HCT116 (cell line): Measurements from ENCODE around the gene TEP1. TPM values are rescaled to one million over a fixed set of nuclear protein-coding genes. Genes with fewer than 3 reads are reported as not detected.

Experiments
- ATAC-seq: fragments of 200-7000 bp; cut with Tn5 transposase; 2 replicates; pipeline ENCODE4 v1.9.1; 2020; ENCODE audit warnings: mild to moderate bottlenecking, moderate library complexity
- BruUV-seq: library from RNA; stranded (reverse); fragments of 400-500 nt; replicated peaks from 2 replicates; lab custom pipeline; 2021; lab: Mats Ljungman, UMichigan
- CTCF ChIA-PET: fragments of 300-600 bp; sonication (Branson Sonifier 250); formaldehyde crosslinking; loops from one replicate; lab custom pipeline; 2021; ENCODE audit warnings: antibody characterized with exemption; lab: Charles Lee
- POLR2A ChIA-PET: fragments of 300-600, 350-600 bp; sonication (Branson Sonifier 250); formaldehyde crosslinking; loops from one replicate; lab custom pipeline; 2021; ENCODE audit warnings: antibody characterized with exemption; lab: Charles Lee
- RAD21 ChIA-PET, 2 experiments: fragments of 300-600 bp; sonication (Branson Sonifier 250); formaldehyde crosslinking; loops; one replicate each; lab custom pipeline; 2023; ENCODE audit warnings: low total read pairs in 2 of 2; ENCODE audit not compliant: uncharacterized antibody in 2 of 2, unreplicated experiment in 2 of 2, low non-redundant PET in 1 of 2; lab: Charles Lee
- DNase-seq: peaks from one replicate; pipeline ENCODE4 v3.0.0-alpha.2; 2010; ENCODE audit warnings: low read depth, low spot score
- H2AFZ ChIP-seq: fragments of 200-600 bp; shearing (Covaris generic), sonication (generic); 2 replicates; pipeline ENCODE4 v1.6.1; 2017; ENCODE audit warnings: low read depth, mixed run types, mixed read lengths, antibody characterized with exemption, low read length; ENCODE audit not compliant: poor library complexity, severe bottlenecking
- H3K27ac ChIP-seq: 2 replicates; pipeline ENCODE4 v1.5.1; 2012; ENCODE audit warnings: low read depth, low read length
- H3K27me3 ChIP-seq: fragments of 200-600 bp; sonication (generic); 2 replicates; pipeline ENCODE4 v1.6.1; 2016; ENCODE audit warnings: mixed run types, low read length, mixed read lengths; ENCODE audit not compliant: insufficient read depth
- H3K36me3 ChIP-seq, 2 experiments: fragments of 200-500 bp in 1 of 2; fragments of 200-600 bp in 1 of 2; sonication (Bioruptor generic) in 1 of 2; sonication (generic) in 1 of 2; 2 replicates each; pipeline versions ENCODE4 v1.5.1 to v1.6.1; 2014 to 2016; ENCODE audit warnings: low read length in 2 of 2, inconsistent platforms in 1 of 2, mixed read lengths in 1 of 2, mixed run types in 1 of 2; ENCODE audit not compliant: insufficient read depth in 2 of 2, control insufficient read depth in 1 of 2
- H3K4me1 ChIP-seq, 2 experiments: fragments of 200-600 bp in 1 of 2; sonication (generic) in 1 of 2; 2 replicates each; pipeline versions ENCODE4 v1.5.1 to v1.6.1; 2012 to 2017; ENCODE audit warnings: low read length in 2 of 2, inconsistent platforms in 1 of 2, mild to moderate bottlenecking in 1 of 2, mixed read lengths in 1 of 2, mixed run types in 1 of 2, moderate library complexity in 1 of 2; ENCODE audit not compliant: insufficient read depth in 2 of 2, control insufficient read depth in 1 of 2
- H3K4me2 ChIP-seq: fragments of 200-600 bp; sonication (generic); 2 replicates; pipeline ENCODE4 v1.6.1; 2017; ENCODE audit warnings: mixed run types, low read length, mixed read lengths
- H3K4me3 ChIP-seq, 2 experiments: fragments of 200-600 bp in 1 of 2; sonication (generic) in 1 of 2; replicated peaks in 1 of 2; 2 replicates each; pipeline ENCODE4 v1.5.1; 2011 to 2016; ENCODE audit warnings: low read length in 2 of 2, control low read depth in 1 of 2, low read depth in 1 of 2, mild to moderate bottlenecking in 1 of 2, mixed read lengths in 1 of 2, mixed run types in 1 of 2
- H3K79me2 ChIP-seq: fragments of 200-600 bp; sonication (generic); 2 replicates; pipeline ENCODE4 v1.6.1; 2017; ENCODE audit warnings: mild to moderate bottlenecking, mixed run types, low read length, moderate library complexity, mixed read lengths; ENCODE audit not compliant: insufficient read depth
- H3K9ac ChIP-seq: fragments of 200-600 bp; sonication (generic); 2 replicates; pipeline ENCODE4 v1.6.1; 2016; ENCODE audit warnings: low read length, mixed read lengths
- H3K9me2 ChIP-seq: fragments of 200-600 bp; sonication (generic), shearing (Covaris generic); 2 replicates; pipeline ENCODE4 v1.6.1; 2017; ENCODE audit warnings: mixed run types, mild to moderate bottlenecking, moderate library complexity; ENCODE audit not compliant: insufficient read depth
- H3K9me3 ChIP-seq, 2 experiments: fragments of 200-500 bp in 1 of 2; fragments of 200-600 bp in 1 of 2; sonication (Bioruptor generic) in 1 of 2; sonication (generic) in 1 of 2; 2 replicates each; pipeline ENCODE4 v1.6.1; 2014 to 2017; ENCODE audit warnings: low read length in 2 of 2, mixed read lengths in 2 of 2, inconsistent platforms in 1 of 2, low read depth in 1 of 2, mild to moderate bottlenecking in 1 of 2, mixed run types in 1 of 2, moderate library complexity in 1 of 2; ENCODE audit not compliant: control insufficient read depth in 1 of 2, insufficient read depth in 1 of 2
- H4K20me1 ChIP-seq: fragments of 200-600 bp; sonication (generic), shearing (Covaris generic); 2 replicates; pipeline ENCODE4 v1.6.1; 2017; ENCODE audit warnings: mixed run types, mild to moderate bottlenecking, moderate library complexity; ENCODE audit not compliant: insufficient read depth
- ATF3 ChIP-seq: IDR thresholded peaks from 2 replicates; pipeline ENCODE4 v1.6.1; 2012
- CEBPB ChIP-seq: IDR thresholded peaks from 2 replicates; pipeline ENCODE4 v1.6.1; 2012; ENCODE audit warnings: low read depth
- CTCF ChIP-seq, 3 experiments: fragments of 200-600 bp in 1 of 3; sonication (generic) in 1 of 3; IDR thresholded peaks in 2 of 3; conservative IDR thresholded peaks in 1 of 3; 2 replicates each; pipeline ENCODE4 v1.5.1; 2012 to 2017; ENCODE audit warnings: low read depth in 2 of 3, low read length in 2 of 3, antibody characterized with exemption in 1 of 3, borderline replicate concordance in 1 of 3, control low read depth in 1 of 3, mild to moderate bottlenecking in 1 of 3, mixed read lengths in 1 of 3, mixed run types in 1 of 3, moderate library complexity in 1 of 3; ENCODE audit not compliant: insufficient read depth in 1 of 3
- ELF1 ChIP-seq: IDR thresholded peaks from 2 replicates; pipeline ENCODE4 v1.6.1; 2012; ENCODE audit warnings: low read depth, borderline replicate concordance
- EZH2phosphoT487 ChIP-seq: fragments of 200-600 bp; IDR thresholded peaks from 2 replicates; pipeline ENCODE4 v1.6.1; 2018; ENCODE audit warnings: antibody characterized with exemption, borderline replicate concordance
- MAX ChIP-seq: IDR thresholded peaks from 2 replicates; pipeline ENCODE4 v1.6.1; 2012
- POLR2A ChIP-seq: IDR thresholded peaks from 2 replicates; pipeline ENCODE4 v1.7.0; 2011; ENCODE audit warnings: borderline replicate concordance; ENCODE audit not compliant: insufficient read depth, insufficient read length; ENCODE audit errors: extremely low read depth
- POLR2AphosphoS5 ChIP-seq: IDR thresholded peaks from 2 replicates; pipeline ENCODE4 v1.6.1; 2011; ENCODE audit warnings: mild to moderate bottlenecking, low read depth, low read length, moderate library complexity
- RAD21 ChIP-seq: IDR thresholded peaks from 2 replicates; pipeline ENCODE4 v1.6.1; 2012; ENCODE audit warnings: low read depth, mild to moderate bottlenecking
- REST ChIP-seq: IDR thresholded peaks from 2 replicates; pipeline ENCODE4 v1.6.1; 2012; ENCODE audit warnings: low read depth
- SP1 ChIP-seq: IDR thresholded peaks from 2 replicates; pipeline ENCODE4 v1.6.1; 2012; ENCODE audit warnings: low read depth
- SRF ChIP-seq: IDR thresholded peaks from 2 replicates; pipeline ENCODE4 v1.6.1; 2012; ENCODE audit warnings: low read depth
- YY1 ChIP-seq: IDR thresholded peaks from 2 replicates; pipeline ENCODE4 v1.6.1; 2011; ENCODE audit warnings: low read length, low read depth, moderate library complexity, mild to moderate bottlenecking; ENCODE audit not compliant: insufficient replicate concordance; ENCODE audit errors: extremely low read depth
- ZBTB33 ChIP-seq: IDR thresholded peaks from 2 replicates; pipeline ENCODE4 v1.6.1; 2011; ENCODE audit warnings: mild to moderate bottlenecking, low read length, moderate library complexity; ENCODE audit not compliant: insufficient replicate concordance; ENCODE audit errors: extremely low read depth
- ZFX ChIP-seq: fragments of 450-650 bp; IDR thresholded peaks from 2 replicates; pipeline ENCODE4 v1.6.1; 2017
- intact Hi-C: fragments of 100-400 bp; cut with micrococcal nuclease; formaldehyde crosslinking; loops from 2 replicates; pipeline ENCODE4 v1.10.0; 2022
- total RNA-seq: library from RNA; stranded (reverse); gene quantifications from one replicate; pipeline ENCODE4 v1.2.1, GENCODE V29; 2021; ENCODE audit not compliant: unreplicated experiment

TEP1 gene
- total RNA-seq, 1 experiment from 2014 or later: 22.4 TPM

- H3K4me3 ChIP-seq: no peak overlapping the region
- no peaks in the 10 kb centered on the region for H4K20me1 ChIP-seq
- ChIA-PET POLR2A (no interaction called here), RAD21 (no interaction called here), CTCF (interaction anchor here (1.6 kb wide), 1 partner anchor 66 kb away, joined by 3 read pairs; no protein-coding TSS in a partner anchor)
- no peak overlapping the region for H2AFZ ChIP-seq
- no peaks in the 10 kb centered on the region for H3K27me3 ChIP-seq
- ATAC-seq: no peak
- DNase-seq: no peak
- H3K9ac ChIP-seq: no peak overlapping the region
- no peak overlapping the region for H3K27ac ChIP-seq
- no TSS peak for BruUV-seq
- peaks cover 52 to 56% of the 10 kb centered on the region in 2 experiments for H3K36me3 ChIP-seq
- peaks cover 0 to 5% of the 10 kb centered on the region in 2 experiments; a peak in 2 of 4 replicates for H3K4me1 ChIP-seq
- no peaks in the 10 kb centered on the region for H3K9me3 ChIP-seq
- H3K79me2 ChIP-seq: peaks cover 30% of the 10 kb centered on the region
- no peaks in the 10 kb centered on the region for H3K9me2 ChIP-seq
- intact Hi-C loops: no loop called here
- H3K4me2 ChIP-seq: no peak overlapping the region
- TF ChIP-seq YY1 (no peak), MAX (no peak), SRF (no peak), SP1 (no peak), RAD21 (no peak), CTCF (IDR thresholded peaks at IDR 0.05 in 2 of 3, conservative IDR thresholded peaks at IDR 0.05 in 1 of 3; ENCODE audit: borderline replicate concordance in 1 of 3, insufficient read depth in 1 of 3, low read depth in 2 of 3, low read length in 2 of 3) (no peak), REST (no peak), EZH2phosphoT487 (no peak), POLR2A (no peak), ELF1 (no peak), CEBPB (no peak), ATF3 (no peak), POLR2AphosphoS5 (no peak), ZFX (no peak), ZBTB33 (no peak)
These were observed 65.6 kb downstream of the TEP1 start for GRCh38 chr14:20347747-20348146.
